ENCODE results near the gene GBE1. TPM values are rescaled to one million over a fixed set of nuclear protein-coding genes. Genes with fewer than 3 reads are reported as not detected.

The GBE1 gene
- total RNA-seq, 1 donor = 184 TPM

- TF ChIP-seq CTCF (IDR thresholded peaks at IDR 0.05; ENCODE audit: extremely low read depth, low read depth, low read length) = no peak
- H4K20me1 ChIP-seq (ENCODE audit: insufficient read depth, low read length) = no peaks in the 10 kb centered on the region
- peaks cover 58% of the 10 kb centered on the region for H3K79me2 ChIP-seq (ENCODE audit: insufficient read depth, low read length)
- peak overlapping the region; percentile 69 for H3K27ac ChIP-seq (ENCODE audit: low read depth, low read length)
- no peak overlapping the region for H3K4me3 ChIP-seq (ENCODE audit: insufficient read depth, low read length)
- H3K27me3 ChIP-seq (ENCODE audit: insufficient read depth, low read length) = no peaks in the 10 kb centered on the region
- peak overlapping the region; percentile 5 for H3K4me2 ChIP-seq (ENCODE audit: insufficient read depth, low read length)
- no peaks in the 10 kb centered on the region for H3K9me3 ChIP-seq (ENCODE audit: low read depth, low read length)
- peaks cover 53% of the 10 kb centered on the region for H3K4me1 ChIP-seq (ENCODE audit: insufficient read depth, low read length)
- H3K36me3 ChIP-seq (ENCODE audit: insufficient read depth, low read length) = no peaks in the 10 kb centered on the region
- no peak for DNase-seq (ENCODE audit: insufficient read length, low spot score, missing footprints)
- H2AFZ ChIP-seq (ENCODE audit: low read length) = no peak overlapping the region
These were observed 20.7 kb downstream of the GBE1 start for GRCh38 chr3:81740731-81741130.

- DNase-seq (ENCODE audit: insufficient read length, low spot score, missing footprints) = no peak
- Histone ChIP-seq H3K27ac (ENCODE audit: low read depth, low read length) (no peak overlapping the region), H3K36me3 (ENCODE audit: insufficient read depth, low read length) (no peaks in the 10 kb centered on the region), H3K9me3 (ENCODE audit: low read depth, low read length) (no peaks in the 10 kb centered on the region), H3K27me3 (ENCODE audit: insufficient read depth, low read length) (no peaks in the 10 kb centered on the region), H2AFZ (ENCODE audit: low read length) (no peak overlapping the region), H3K4me3 (ENCODE audit: insufficient read depth, low read length) (no peak overlapping the region), H4K20me1 (ENCODE audit: insufficient read depth, low read length) (no peaks in the 10 kb centered on the region), H3K4me1 (ENCODE audit: insufficient read depth, low read length) (peaks cover 12% of the 10 kb centered on the region), H3K79me2 (ENCODE audit: insufficient read depth, low read length) (peaks cover 84% of the 10 kb centered on the region), H3K4me2 (ENCODE audit: insufficient read depth, low read length) (no peak overlapping the region)
- no peak for TF ChIP-seq CTCF (IDR thresholded peaks at IDR 0.05; ENCODE audit: extremely low read depth, low read depth, low read length)
These were observed 26.1 kb downstream of the GBE1 start for GRCh38 chr3:81735334-81735733.

GRCh38 chr3:81734742-81735141 lies 26.7 kb downstream of the GBE1 start:
- H4K20me1 ChIP-seq (ENCODE audit: insufficient read depth, low read length) = no peaks in the 10 kb centered on the region
- no peaks in the 10 kb centered on the region for H3K36me3 ChIP-seq (ENCODE audit: insufficient read depth, low read length)
- H3K4me1 ChIP-seq (ENCODE audit: insufficient read depth, low read length) = peaks cover 9% of the 10 kb centered on the region
- TF ChIP-seq CTCF (IDR thresholded peaks at IDR 0.05; ENCODE audit: extremely low read depth, low read depth, low read length) = no peak
- H3K27me3 ChIP-seq (ENCODE audit: insufficient read depth, low read length) = no peaks in the 10 kb centered on the region
- DNase-seq (ENCODE audit: insufficient read length, low spot score, missing footprints) = no peak
- H3K4me2 ChIP-seq (ENCODE audit: insufficient read depth, low read length) = no peak overlapping the region
- H3K27ac ChIP-seq (ENCODE audit: low read depth, low read length) = no peak overlapping the region
- H3K4me3 ChIP-seq (ENCODE audit: insufficient read depth, low read length) = no peak overlapping the region
- H2AFZ ChIP-seq (ENCODE audit: low read length) = no peak overlapping the region
- peaks cover 84% of the 10 kb centered on the region for H3K79me2 ChIP-seq (ENCODE audit: insufficient read depth, low read length)
- no peaks in the 10 kb centered on the region for H3K9me3 ChIP-seq (ENCODE audit: low read depth, low read length)

- DNase-seq (ENCODE audit: insufficient read length, low spot score, missing footprints) = no peak
- H2AFZ ChIP-seq (ENCODE audit: low read length) = no peak overlapping the region
- no peak overlapping the region for H3K4me3 ChIP-seq (ENCODE audit: insufficient read depth, low read length)
- no peak overlapping the region for H3K27ac ChIP-seq (ENCODE audit: low read depth, low read length)
- H3K27me3 ChIP-seq (ENCODE audit: insufficient read depth, low read length) = no peaks in the 10 kb centered on the region
- no peaks in the 10 kb centered on the region for H3K36me3 ChIP-seq (ENCODE audit: insufficient read depth, low read length)
- peaks cover 29% of the 10 kb centered on the region for H3K4me1 ChIP-seq (ENCODE audit: insufficient read depth, low read length)
- no peak overlapping the region for H3K4me2 ChIP-seq (ENCODE audit: insufficient read depth, low read length)
- TF ChIP-seq CTCF (IDR thresholded peaks at IDR 0.05; ENCODE audit: extremely low read depth, low read depth, low read length) = no peak
- peaks cover 83% of the 10 kb centered on the region for H3K79me2 ChIP-seq (ENCODE audit: insufficient read depth, low read length)
- H3K9me3 ChIP-seq (ENCODE audit: low read depth, low read length) = no peaks in the 10 kb centered on the region
- no peaks in the 10 kb centered on the region for H4K20me1 ChIP-seq (ENCODE audit: insufficient read depth, low read length)
These were observed 28.8 kb downstream of the GBE1 start for GRCh38 chr3:81732642-81733041.
